Endothelial cell (in vitro differentiated cells): Measurements from ENCODE around the gene LAMC1. TPM values are rescaled to one million over a fixed set of nuclear protein-coding genes. Genes with fewer than 3 reads are reported as not detected.

ENCODE experiments used
- DNase-seq: peaks from one replicate; pipeline ENCODE4 v3.0.0; 2021; ENCODE audit warnings: low spot score
- H3K27ac Mint-ChIP-seq: one replicate; pipeline ENCODE4 v1.8.0; 2021; ENCODE audit warnings: mixed read lengths, inconsistent platforms; ENCODE audit not compliant: unreplicated experiment
- H3K27me3 Mint-ChIP-seq: one replicate; pipeline ENCODE4 v1.8.0; 2021; ENCODE audit warnings: mild to moderate bottlenecking, moderate library complexity, mixed read lengths, inconsistent platforms; ENCODE audit not compliant: unreplicated experiment
- H3K36me3 Mint-ChIP-seq: one replicate; pipeline ENCODE4 v1.8.0; 2021; ENCODE audit warnings: mild to moderate bottlenecking, low read depth, mixed read lengths, inconsistent platforms; ENCODE audit not compliant: unreplicated experiment
- H3K4me1 Mint-ChIP-seq: one replicate; pipeline ENCODE4 v1.8.0; 2021; ENCODE audit warnings: mild to moderate bottlenecking, mixed read lengths, inconsistent platforms; ENCODE audit not compliant: unreplicated experiment
- H3K4me3 Mint-ChIP-seq: one replicate; pipeline ENCODE4 v1.8.0; 2021; ENCODE audit warnings: mild to moderate bottlenecking, mixed read lengths, inconsistent platforms; ENCODE audit not compliant: unreplicated experiment
- H3K9me3 Mint-ChIP-seq: one replicate; pipeline ENCODE4 v1.8.0; 2021; ENCODE audit warnings: mixed read lengths, inconsistent platforms; ENCODE audit not compliant: unreplicated experiment
- total RNA-seq: library from RNA; stranded (reverse); fragmentation: NEBNext Ultra II Directional; extraction: Animal tissue kit (Norgen Biotek cat#: 25700); gene quantifications from one replicate; pipeline ENCODE4 v1.2.1, GENCODE V29; 2021; ENCODE audit not compliant: unreplicated experiment
- TF ChIP-seq, protein P1 (sequence below): fragments of 200-600 bp; sonication (generic); IDR thresholded peaks from one replicate; pipeline ENCODE4 v1.5.0; 2021; ENCODE audit warnings: antibody characterized with exemption; ENCODE audit not compliant: unreplicated experiment

LAMC1 gene
- total RNA-seq, 1 donor from 2014 or later = 265 TPM

GRCh38 chr1:183003203-183003602 lies 20.0 kb upstream of the LAMC1 start:
- H3K27me3 Mint-ChIP-seq = no peaks in the 10 kb centered on the region
- H3K4me3 Mint-ChIP-seq = no peak overlapping the region
- no peak overlapping the region for H3K27ac Mint-ChIP-seq
- DNase-seq = no peak
- TF ChIP-seq, protein P1, sequence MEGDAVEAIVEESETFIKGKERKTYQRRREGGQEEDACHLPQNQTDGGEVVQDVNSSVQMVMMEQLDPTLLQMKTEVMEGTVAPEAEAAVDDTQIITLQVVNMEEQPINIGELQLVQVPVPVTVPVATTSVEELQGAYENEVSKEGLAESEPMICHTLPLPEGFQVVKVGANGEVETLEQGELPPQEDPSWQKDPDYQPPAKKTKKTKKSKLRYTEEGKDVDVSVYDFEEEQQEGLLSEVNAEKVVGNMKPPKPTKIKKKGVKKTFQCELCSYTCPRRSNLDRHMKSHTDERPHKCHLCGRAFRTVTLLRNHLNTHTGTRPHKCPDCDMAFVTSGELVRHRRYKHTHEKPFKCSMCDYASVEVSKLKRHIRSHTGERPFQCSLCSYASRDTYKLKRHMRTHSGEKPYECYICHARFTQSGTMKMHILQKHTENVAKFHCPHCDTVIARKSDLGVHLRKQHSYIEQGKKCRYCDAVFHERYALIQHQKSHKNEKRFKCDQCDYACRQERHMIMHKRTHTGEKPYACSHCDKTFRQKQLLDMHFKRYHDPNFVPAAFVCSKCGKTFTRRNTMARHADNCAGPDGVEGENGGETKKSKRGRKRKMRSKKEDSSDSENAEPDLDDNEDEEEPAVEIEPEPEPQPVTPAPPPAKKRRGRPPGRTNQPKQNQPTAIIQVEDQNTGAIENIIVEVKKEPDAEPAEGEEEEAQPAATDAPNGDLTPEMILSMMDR = no peak
- peaks cover 2% of the 10 kb centered on the region for H3K4me1 Mint-ChIP-seq
- H3K36me3 Mint-ChIP-seq = no peaks in the 10 kb centered on the region
- H3K9me3 Mint-ChIP-seq = no peaks in the 10 kb centered on the region

GRCh38 chr1:183004141-183004540 lies 19.1 kb upstream of the LAMC1 start:
- H3K4me3 Mint-ChIP-seq = no peak overlapping the region
- no peaks in the 10 kb centered on the region for H3K9me3 Mint-ChIP-seq
- no peaks in the 10 kb centered on the region for H3K27me3 Mint-ChIP-seq
- no peaks in the 10 kb centered on the region for H3K36me3 Mint-ChIP-seq
- TF ChIP-seq, protein P1 = no peak
- H3K27ac Mint-ChIP-seq = no peak overlapping the region
- peaks cover 2% of the 10 kb centered on the region for H3K4me1 Mint-ChIP-seq
- no peak for DNase-seq

- no peaks in the 10 kb centered on the region for H3K4me1 Mint-ChIP-seq
- peaks cover 4% of the 10 kb centered on the region for H3K36me3 Mint-ChIP-seq
- H3K9me3 Mint-ChIP-seq = no peaks in the 10 kb centered on the region
- no peaks in the 10 kb centered on the region for H3K27me3 Mint-ChIP-seq
- TF ChIP-seq, protein P1 = no peak
- DNase-seq = no peak
- H3K4me3 Mint-ChIP-seq = no peak overlapping the region
- H3K27ac Mint-ChIP-seq = no peak overlapping the region
Observed at GRCh38 chr1:183011859-183012258, 11.4 kb upstream of the LAMC1 start.

DNA sequence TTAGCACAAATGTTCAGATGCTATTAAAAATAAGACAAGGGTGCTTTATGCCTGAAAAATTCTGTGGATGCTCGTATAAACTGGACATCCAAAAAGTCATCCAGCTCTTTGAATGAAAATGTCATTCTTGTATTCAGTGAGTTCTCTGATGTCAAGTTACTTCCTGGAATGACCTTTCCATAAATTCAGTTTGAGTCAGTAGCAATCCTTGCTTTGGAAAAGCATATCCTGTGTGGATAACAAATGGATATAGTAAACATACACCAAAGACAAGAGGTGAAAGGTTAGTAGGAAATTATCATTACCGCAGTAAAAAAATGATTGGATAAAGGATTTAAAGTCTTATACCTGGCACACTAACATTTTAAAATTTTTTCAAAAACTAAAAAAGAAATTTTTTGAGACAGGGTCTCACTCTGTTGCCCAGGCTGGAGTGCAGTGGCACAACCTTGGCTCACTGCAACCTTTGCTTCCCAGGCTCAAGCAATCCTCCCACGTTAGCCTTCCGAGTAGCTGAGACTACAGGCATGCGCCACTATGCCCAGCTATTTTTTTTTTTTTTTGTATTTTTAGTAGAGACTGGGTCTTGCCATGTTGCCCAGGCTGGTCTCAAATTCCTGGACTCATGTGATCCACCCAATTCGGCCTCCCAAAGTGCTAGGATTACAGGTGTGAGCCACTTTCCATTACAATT lies 10.8 kb upstream of the LAMC1 start:
- no peak for DNase-seq
- H3K4me3 Mint-ChIP-seq = no peak overlapping the region
- TF ChIP-seq, protein P1 = no peak
- H3K27ac Mint-ChIP-seq = no peak overlapping the region
- no peaks in the 10 kb centered on the region for H3K4me1 Mint-ChIP-seq
- H3K36me3 Mint-ChIP-seq = peaks cover 4% of the 10 kb centered on the region
- no peaks in the 10 kb centered on the region for H3K9me3 Mint-ChIP-seq
- H3K27me3 Mint-ChIP-seq = no peaks in the 10 kb centered on the region

GRCh38 chr1:183019139-183019740 lies 4.0 kb upstream of the LAMC1 start:
- H3K27me3 Mint-ChIP-seq = peaks cover 7% of the 10 kb centered on the region
- no peaks in the 10 kb centered on the region for H3K9me3 Mint-ChIP-seq
- no peak for DNase-seq
- H3K27ac Mint-ChIP-seq = peak overlapping the region; percentile 93
- peaks cover 23% of the 10 kb centered on the region for H3K4me1 Mint-ChIP-seq
- no peak overlapping the region for H3K4me3 Mint-ChIP-seq
- TF ChIP-seq, protein P1 = no peak
- H3K36me3 Mint-ChIP-seq = peaks cover 3% of the 10 kb centered on the region
